CD4-positive, CD25-positive, alpha-beta regulatory T cell (primary cell): ENCODE data around the gene OMP. TPM values are rescaled to one million over a fixed set of nuclear protein-coding genes. Genes with fewer than 3 reads are reported as not detected.

ENCODE experiments used
- ATAC-seq, 2 donors: fragments of 150-1000 bp; cut with Tn5 transposase; one replicate each; pipeline ENCODE4 v1.10.0; 2021; ENCODE audit warnings: low read depth in 2 of 2, moderate number of reproducible peaks in 2 of 2, moderate library complexity in 1 of 2
- DNase-seq, 3 donors: peaks; one replicate each; pipeline versions ENCODE4 v3.0.0 to v3.0.0-alpha.2; 2012 to 2022; ENCODE audit warnings: mixed read lengths in 1 of 3
- H3K27ac ChIP-seq: one replicate; pipeline ENCODE4 v1.7.0; 2013; ENCODE audit warnings: mild to moderate bottlenecking, low read length; ENCODE audit not compliant: insufficient read depth, poor library complexity, severe bottlenecking
- H3K27me3 ChIP-seq: one replicate; pipeline ENCODE4 v1.7.0; 2013; ENCODE audit warnings: low read length; ENCODE audit not compliant: control insufficient read depth, insufficient read depth
- H3K36me3 ChIP-seq: one replicate; pipeline ENCODE4 v1.7.0; 2013; ENCODE audit warnings: mild to moderate bottlenecking, low read length, moderate library complexity; ENCODE audit not compliant: control insufficient read depth, insufficient read depth
- H3K4me1 ChIP-seq: 2 replicates; pipeline ENCODE4 v1.7.0; 2013; ENCODE audit warnings: mild to moderate bottlenecking, low read length; ENCODE audit not compliant: insufficient read depth, control insufficient read depth, poor library complexity, severe bottlenecking
- H3K4me3 ChIP-seq: one replicate; pipeline ENCODE4 v1.7.0; 2013; ENCODE audit warnings: low read depth, mild to moderate bottlenecking, low read length, moderate library complexity
- H3K9me3 ChIP-seq, 2 experiments: 1 replicate in 1 of 2; 2 replicates in 1 of 2; pipeline ENCODE4 v1.7.0; 2013; ENCODE audit warnings: low read length in 2 of 2, mild to moderate bottlenecking in 1 of 2, moderate library complexity in 1 of 2; ENCODE audit not compliant: control insufficient read depth in 2 of 2
- H3K27ac Mint-ChIP-seq, 3 donors: one replicate each; pipeline ENCODE4 v1.8.0; 2020 to 2022; ENCODE audit warnings: mild to moderate bottlenecking in 3 of 3, mixed read lengths in 3 of 3, moderate library complexity in 2 of 3
- H3K27me3 Mint-ChIP-seq: one replicate; pipeline ENCODE4 v1.8.0; 2022; ENCODE audit warnings: mild to moderate bottlenecking, mixed read lengths
- H3K36me3 Mint-ChIP-seq: one replicate; pipeline ENCODE4 v1.8.0; 2020; ENCODE audit warnings: mixed read lengths
- H3K4me1 Mint-ChIP-seq, 4 donors: one replicate each; pipeline ENCODE4 v1.8.0; 2020 to 2022; ENCODE audit warnings: mixed read lengths in 4 of 4, mild to moderate bottlenecking in 1 of 4
- H3K4me3 Mint-ChIP-seq, 4 donors: one replicate each; pipeline ENCODE4 v1.8.0; 2020 to 2022; ENCODE audit warnings: mild to moderate bottlenecking in 4 of 4, mixed read lengths in 4 of 4, moderate library complexity in 3 of 4
- H3K9me3 Mint-ChIP-seq, 7 donors: one replicate each; pipeline ENCODE4 v1.8.0; 2020 to 2022; ENCODE audit warnings: mixed read lengths in 7 of 7, mild to moderate bottlenecking in 3 of 7, moderate library complexity in 2 of 7
- polyA plus RNA-seq, 4 donors: library from polyadenylated mRNA; unstranded; fragments of 300-500 nt; fragmentation: Illumina TruSeq; gene quantifications; one replicate each; pipeline ENCODE4 v1.2.3, GENCODE V29; 2021
- total RNA-seq: library from RNA; stranded (reverse); gene quantifications from one replicate; pipeline ENCODE4 v1.2.3, GENCODE V29; 2022

The OMP gene
- total and polyA plus RNA-seq, 5 donors from 2014 or later: not detected

- Histone ChIP-seq H3K9me3 (no peaks in the 10 kb centered on the region), H3K27me3 (no peaks in the 10 kb centered on the region), H3K27ac (no peak overlapping the region), H3K4me3 (no peak overlapping the region), H3K36me3 (no peaks in the 10 kb centered on the region), H3K4me1 (peaks cover 11% of the 10 kb centered on the region)
- peaks cover 0 to 12% (median 0%) of the 10 kb centered on the region in 4 donors for H3K4me1 Mint-ChIP-seq
- H3K27me3 Mint-ChIP-seq: peaks cover 6% of the 10 kb centered on the region
- DNase-seq (no peak), ATAC-seq (no peak)
- H3K36me3 Mint-ChIP-seq: no peaks in the 10 kb centered on the region
- H3K27ac Mint-ChIP-seq: no peak overlapping the region
- H3K4me3 Mint-ChIP-seq: no peak overlapping the region
- H3K9me3 Mint-ChIP-seq: no peaks in the 10 kb centered on the region
Measured at GRCh38 chr11:77129842-77130756, 27.5 kb downstream of the OMP start.

- peaks cover 6% of the 10 kb centered on the region for H3K27me3 Mint-ChIP-seq
- Histone ChIP-seq H3K27me3 (no peaks in the 10 kb centered on the region), H3K9me3 (no peaks in the 10 kb centered on the region), H3K4me1 (peaks cover 11% of the 10 kb centered on the region), H3K27ac (no peak overlapping the region), H3K36me3 (no peaks in the 10 kb centered on the region), H3K4me3 (no peak overlapping the region)
- H3K4me1 Mint-ChIP-seq: peaks cover 0 to 12% (median 0%) of the 10 kb centered on the region in 4 donors
- H3K9me3 Mint-ChIP-seq: no peaks in the 10 kb centered on the region
- no peak overlapping the region for H3K4me3 Mint-ChIP-seq
- H3K36me3 Mint-ChIP-seq: no peaks in the 10 kb centered on the region
- ATAC-seq: no peak
- DNase-seq: no peak
- no peak overlapping the region for H3K27ac Mint-ChIP-seq
Measured at GRCh38 chr11:77130763-77131513, 28.3 kb downstream of the OMP start.

DNA sequence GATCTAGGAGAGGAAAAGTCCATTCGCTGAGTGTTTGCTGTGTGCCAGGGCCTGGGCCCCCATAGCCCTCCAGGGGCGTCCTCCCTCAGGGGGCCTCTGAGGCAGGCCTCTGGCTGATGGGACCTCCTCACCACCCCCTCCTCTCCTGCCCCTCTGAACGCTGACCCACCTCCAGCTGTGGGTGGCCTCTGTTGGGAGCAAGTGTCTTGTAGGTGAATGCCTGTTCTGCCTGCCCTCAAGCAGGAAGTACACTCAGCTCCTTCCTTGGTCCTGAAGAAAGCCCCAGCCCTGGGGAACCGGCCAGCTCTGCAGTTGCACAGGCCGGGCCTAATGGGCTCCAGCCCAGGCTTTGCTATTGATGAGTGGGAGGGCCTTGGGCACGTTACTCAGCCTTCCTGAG, 28.9 kb downstream of the OMP start:
- Histone ChIP-seq H3K27me3 (no peaks in the 10 kb centered on the region), H3K36me3 (no peaks in the 10 kb centered on the region), H3K4me3 (no peak overlapping the region), H3K27ac (no peak overlapping the region), H3K9me3 (no peaks in the 10 kb centered on the region), H3K4me1 (peaks cover 11% of the 10 kb centered on the region)
- peaks cover 6% of the 10 kb centered on the region for H3K27me3 Mint-ChIP-seq
- DNase-seq (no peak), ATAC-seq (no peak)
- peaks cover 0 to 12% (median 3%) of the 10 kb centered on the region in 4 donors for H3K4me1 Mint-ChIP-seq
- H3K36me3 Mint-ChIP-seq: no peaks in the 10 kb centered on the region
- no peak overlapping the region for H3K27ac Mint-ChIP-seq
- H3K4me3 Mint-ChIP-seq: no peak overlapping the region
- no peaks in the 10 kb centered on the region for H3K9me3 Mint-ChIP-seq

- H3K27ac ChIP-seq: no peak overlapping the region
- H3K4me1 ChIP-seq: no peaks in the 10 kb centered on the region
- no peak for ATAC-seq
- DNase-seq: no peak
- no peaks in the 10 kb centered on the region for H3K36me3 ChIP-seq
- no peaks in the 10 kb centered on the region for H3K9me3 ChIP-seq
- H3K27ac Mint-ChIP-seq: no peak overlapping the region
- H3K9me3 Mint-ChIP-seq: no peaks in the 10 kb centered on the region
- no peak overlapping the region for H3K4me3 Mint-ChIP-seq
- H3K36me3 Mint-ChIP-seq: no peaks in the 10 kb centered on the region
- peaks cover 8% of the 10 kb centered on the region for H3K27me3 Mint-ChIP-seq
- H3K27me3 ChIP-seq: no peaks in the 10 kb centered on the region
- H3K4me3 ChIP-seq: no peak overlapping the region
- H3K4me1 Mint-ChIP-seq: peaks cover 0 to 6% (median 0%) of the 10 kb centered on the region in 4 donors
Measured at GRCh38 chr11:77135069-77135468, 32.4 kb downstream of the OMP start.

- H3K9me3 ChIP-seq: no peaks in the 10 kb centered on the region
- no peak overlapping the region for H3K4me3 ChIP-seq
- no peak overlapping the region for H3K27ac ChIP-seq
- H3K27me3 Mint-ChIP-seq: peaks cover 8% of the 10 kb centered on the region
- H3K36me3 Mint-ChIP-seq: no peaks in the 10 kb centered on the region
- no peak overlapping the region for H3K4me3 Mint-ChIP-seq
- no peaks in the 10 kb centered on the region for H3K36me3 ChIP-seq
- H3K9me3 Mint-ChIP-seq: no peaks in the 10 kb centered on the region
- ATAC-seq (no peak), DNase-seq (no peak)
- no peaks in the 10 kb centered on the region for H3K27me3 ChIP-seq
- no peaks in the 10 kb centered on the region for H3K4me1 ChIP-seq
- H3K27ac Mint-ChIP-seq: no peak overlapping the region
- H3K4me1 Mint-ChIP-seq: peaks cover 0 to 6% (median 0%) of the 10 kb centered on the region in 4 donors
Measured at GRCh38 chr11:77136074-77136473, 33.4 kb downstream of the OMP start.

DNA sequence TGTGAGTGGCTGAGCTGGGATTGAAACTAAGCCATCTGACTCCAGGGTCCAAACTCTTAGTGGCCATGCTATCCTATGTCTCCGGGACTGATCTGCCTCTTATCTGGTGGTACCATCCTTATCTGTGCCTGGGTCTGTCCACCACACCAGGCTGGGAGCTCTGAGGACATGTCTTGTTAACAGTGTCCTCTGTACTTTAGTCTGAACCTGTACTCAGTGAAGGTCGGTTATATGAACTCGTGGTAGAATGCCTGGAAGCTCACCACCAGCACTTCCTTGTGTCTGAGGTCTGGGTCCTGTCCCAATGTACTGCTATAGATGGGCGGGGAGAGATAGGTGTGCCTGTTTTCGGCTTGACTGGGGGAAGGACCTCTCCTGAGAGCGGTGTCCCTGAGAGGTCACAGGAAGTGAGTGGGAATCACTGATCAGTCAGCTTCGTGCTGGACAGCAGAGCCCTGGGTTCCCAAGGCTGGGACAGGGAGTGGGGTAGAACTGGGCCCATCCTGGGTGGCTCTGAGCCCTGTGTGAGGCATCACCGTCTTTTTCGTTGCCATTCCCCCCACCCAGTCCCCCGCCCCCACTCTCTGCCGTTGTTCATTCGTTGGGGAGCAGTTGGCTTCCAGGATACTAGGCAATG, 34.3 kb downstream of the OMP start:
- no peak for DNase-seq
- Mint-ChIP-seq H3K4me1 (peaks cover 0 to 9% (median 3%) of the 10 kb centered on the region in 4 donors), H3K9me3 (no peaks in the 10 kb centered on the region), H3K27ac (no peak overlapping the region), H3K4me3 (no peak overlapping the region), H3K27me3 (peaks cover 8% of the 10 kb centered on the region), H3K36me3 (no peaks in the 10 kb centered on the region)
- Histone ChIP-seq H3K27ac (no peak overlapping the region), H3K4me1 (no peaks in the 10 kb centered on the region), H3K9me3 (no peaks in the 10 kb centered on the region), H3K27me3 (no peaks in the 10 kb centered on the region), H3K36me3 (no peaks in the 10 kb centered on the region), H3K4me3 (no peak overlapping the region)
- no peak for ATAC-seq

GRCh38 chr11:77137421-77137820, 34.8 kb downstream of the OMP start:
- no peak overlapping the region for H3K4me3 ChIP-seq
- Mint-ChIP-seq H3K9me3 (no peaks in the 10 kb centered on the region), H3K27me3 (peaks cover 8% of the 10 kb centered on the region)

More at GRCh38 chr11:77137421-77137820, 34.8 kb downstream of the OMP start:
- Mint-ChIP-seq H3K27ac (no peak overlapping the region), H3K4me1 (peaks cover 4 to 12% (median 7%) of the 10 kb centered on the region in 4 donors), H3K4me3 (no peak overlapping the region), H3K36me3 (no peaks in the 10 kb centered on the region)
- no peaks in the 10 kb centered on the region for H3K9me3 ChIP-seq
- no peaks in the 10 kb centered on the region for H3K27me3 ChIP-seq
- no peak overlapping the region for H3K27ac ChIP-seq
- DNase-seq (no peak), ATAC-seq (no peak)
- peaks cover 5% of the 10 kb centered on the region for H3K4me1 ChIP-seq
- no peaks in the 10 kb centered on the region for H3K36me3 ChIP-seq
